DND-41 (cell line): Measurements from ENCODE around the gene NUMBL.

ENCODE experiments used
- ATAC-seq: fragments of 200-7000 bp; cut with Tn5 transposase; 3 replicates; pipeline ENCODE4 v1.9.1; 2021; ENCODE audit warnings: low read depth; ENCODE audit not compliant: insufficient read depth
- DNase-seq: peaks from one replicate; pipeline ENCODE4 v3.0.0-alpha.2; 2020
- H2AFZ ChIP-seq: 2 replicates; pipeline ENCODE4 v1.6.0; 2012; ENCODE audit warnings: low read depth, low read length
- H3K27ac ChIP-seq: 2 replicates; pipeline ENCODE4 v1.5.1; 2012; ENCODE audit warnings: low read length, inconsistent platforms
- H3K27me3 ChIP-seq: fragments of 200-600 bp; sonication (generic); 2 replicates; pipeline ENCODE4 v1.6.0; 2012; ENCODE audit warnings: low read length, mild to moderate bottlenecking, inconsistent platforms; ENCODE audit not compliant: insufficient read depth, poor library complexity
- H3K36me3 ChIP-seq: 2 replicates; pipeline ENCODE4 v1.5.1; 2012; ENCODE audit warnings: low read length, inconsistent platforms; ENCODE audit not compliant: insufficient read depth
- H3K4me1 ChIP-seq: 2 replicates; pipeline ENCODE4 v1.5.1; 2012; ENCODE audit warnings: mild to moderate bottlenecking, low read length; ENCODE audit not compliant: insufficient read depth
- H3K4me2 ChIP-seq: 2 replicates; pipeline ENCODE4 v1.6.0; 2012; ENCODE audit warnings: mild to moderate bottlenecking, moderate library complexity, low read length, inconsistent platforms; ENCODE audit not compliant: insufficient read depth
- H3K4me3 ChIP-seq, 2 experiments: fragments of 200-600 bp in 1 of 2; shearing (Covaris generic) in 1 of 2; 2 replicates each; pipeline ENCODE4 v1.5.1; 2012 to 2016; ENCODE audit warnings: inconsistent platforms in 2 of 2, low read length in 2 of 2, mild to moderate bottlenecking in 2 of 2, low read depth in 1 of 2, moderate library complexity in 1 of 2
- H3K79me2 ChIP-seq: 2 replicates; pipeline ENCODE4 v1.6.0; 2012; ENCODE audit warnings: low read length, inconsistent platforms; ENCODE audit not compliant: insufficient read depth
- H3K9ac ChIP-seq: 2 replicates; pipeline ENCODE4 v1.6.0; 2012; ENCODE audit warnings: low read depth, mild to moderate bottlenecking, inconsistent platforms, low read length, moderate library complexity
- H3K9me3 ChIP-seq: 2 replicates; pipeline ENCODE4 v1.5.1; 2012; ENCODE audit warnings: low read length, moderate library complexity, mild to moderate bottlenecking, inconsistent platforms; ENCODE audit not compliant: insufficient read depth, severe bottlenecking
- H4K20me1 ChIP-seq: 2 replicates; pipeline ENCODE4 v1.6.0; 2012; ENCODE audit warnings: low read length; ENCODE audit not compliant: insufficient read depth
- CTCF ChIP-seq: IDR thresholded peaks from 2 replicates; pipeline ENCODE4 v1.5.1; 2012; ENCODE audit warnings: borderline replicate concordance, low read length, moderate library complexity, mild to moderate bottlenecking; ENCODE audit not compliant: poor library complexity, severe bottlenecking; ENCODE audit errors: extremely low read depth
- EZH2 ChIP-seq: IDR thresholded peaks from 3 replicates; pipeline ENCODE4 v1.6.1; 2012; ENCODE audit warnings: borderline replicate concordance, low read depth, mild to moderate bottlenecking, moderate library complexity, low read length, inconsistent platforms; ENCODE audit not compliant: severe bottlenecking

The NUMBL gene

GRCh38 chr19:40691421-40692211, 1.2 kb upstream of the NUMBL start:
- Histone ChIP-seq H2AFZ (no peak overlapping the region), H3K36me3 (0 out of 2 replicates have a peak, but pooled peaks cover 7% of the 10 kb centered on the region), H3K27me3 (no peaks in the 10 kb centered on the region), H4K20me1 (no peaks in the 10 kb centered on the region), H3K4me2 (peak overlapping the region; percentile 62), H3K9ac (peak overlapping the region; percentile 51), H3K4me1 (peaks cover 26% of the 10 kb centered on the region), H3K4me3 (peak overlapping the region in 1 of 2 experiments; percentile 58; a peak in 2 of 4 replicates), H3K79me2 (no peaks in the 10 kb centered on the region), H3K9me3 (no peaks in the 10 kb centered on the region), H3K27ac (peak overlapping the region; percentile 64; the same call in 1 of the 2 replicates)
- ATAC-seq: no peak
- TF ChIP-seq CTCF: peak; percentile 22
- TF ChIP-seq EZH2: no peak
- DNase-seq: no peak

GRCh38 chr19:40690693-40691420, 406 bp upstream of the NUMBL start:
- H3K4me2 ChIP-seq: peak overlapping the region; percentile 62
- H3K4me3 ChIP-seq: peak overlapping the region in 1 of 2 experiments; percentile 58; a peak in 3 of 4 replicates
- ATAC-seq (peak; percentile 76), DNase-seq (peak; percentile 89)
- no peak for TF ChIP-seq CTCF
- TF ChIP-seq EZH2: no peak
- peaks cover 8% of the 10 kb centered on the region; the same call in 1 of the 2 replicates for H3K36me3 ChIP-seq
- peak overlapping the region; percentile 61 for H3K9ac ChIP-seq
- no peaks in the 10 kb centered on the region for H3K27me3 ChIP-seq
- no peaks in the 10 kb centered on the region for H3K9me3 ChIP-seq
- H3K79me2 ChIP-seq: no peaks in the 10 kb centered on the region
- peak overlapping the region; percentile 64 for H3K27ac ChIP-seq
- no peaks in the 10 kb centered on the region for H4K20me1 ChIP-seq
- peaks cover 26% of the 10 kb centered on the region for H3K4me1 ChIP-seq
- peak overlapping the region; percentile 71 for H2AFZ ChIP-seq

- peak; percentile 69 for DNase-seq
- peak overlapping the region; percentile 17 for H3K27ac ChIP-seq
- H3K4me3 ChIP-seq: peak overlapping the region in 1 of 2 experiments; percentile 58; a peak in 2 of 4 replicates
Observed at GRCh38 chr19:40689339-40690049, 957 bp downstream of the NUMBL start.

More at GRCh38 chr19:40689339-40690049, 957 bp downstream of the NUMBL start:
- Histone ChIP-seq H3K9ac (peak overlapping the region; percentile 61), H3K79me2 (no peaks in the 10 kb centered on the region), H3K36me3 (peaks cover 12% of the 10 kb centered on the region; the same call in 1 of the 2 replicates), H3K9me3 (no peaks in the 10 kb centered on the region), H3K4me1 (peaks cover 26% of the 10 kb centered on the region), H4K20me1 (no peaks in the 10 kb centered on the region), H3K4me2 (peak overlapping the region; percentile 62), H3K27me3 (no peaks in the 10 kb centered on the region), H2AFZ (0 out of 2 replicates have a peak overlapping the region, but pooled peaks have one; percentile 54)
- TF ChIP-seq EZH2 (no peak), CTCF (no peak)
- ATAC-seq: peak; percentile 44
